ENCODE results near the gene GFRA4. TPM values are rescaled to one million over a fixed set of nuclear protein-coding genes. Genes with fewer than 3 reads are reported as not detected.

Gene GFRA4
- total and polyA plus RNA-seq, 2 experiments from 2014 or later: not detected

GRCh38 chr20:3652221-3652620 is 11.0 kb downstream of the GFRA4 start:
- H3K36me3 ChIP-seq: peaks cover 6% of the 10 kb centered on the region
- no peak for TF ChIP-seq CTCF (IDR thresholded peaks at IDR 0.05; ENCODE audit: low read depth, low read length)

GRCh38 chr20:3651204-3651962 is 11.8 kb downstream of the GFRA4 start:
- peaks cover 6% of the 10 kb centered on the region for H3K4me1 ChIP-seq (ENCODE audit: low read depth)
- peaks cover 6% of the 10 kb centered on the region for H3K36me3 ChIP-seq
- no peak overlapping the region for H3K27ac ChIP-seq
- no peak overlapping the region for H3K4me3 ChIP-seq
- no peaks in the 10 kb centered on the region for H3K9me3 ChIP-seq (ENCODE audit: low read depth)
- no peaks in the 10 kb centered on the region for H3K27me3 ChIP-seq
- no peak for DNase-seq (ENCODE audit: low read depth in 1 of 2, low spot score in 1 of 2)
- no peak for TF ChIP-seq CTCF (IDR thresholded peaks at IDR 0.05; ENCODE audit: low read depth, low read length)

More at GRCh38 chr20:3652221-3652620, 11.0 kb downstream of the GFRA4 start:
- no peaks in the 10 kb centered on the region for H3K9me3 ChIP-seq (ENCODE audit: low read depth)
- H3K27me3 ChIP-seq: no peaks in the 10 kb centered on the region
- H3K27ac ChIP-seq: no peak overlapping the region
- H3K4me3 ChIP-seq: no peak overlapping the region
- DNase-seq (ENCODE audit: low read depth in 1 of 2, low spot score in 1 of 2): no peak
- H3K4me1 ChIP-seq (ENCODE audit: low read depth): peaks cover 6% of the 10 kb centered on the region

- H3K4me1 ChIP-seq (ENCODE audit: low read depth): peaks cover 3% of the 10 kb centered on the region
- TF ChIP-seq CTCF (IDR thresholded peaks at IDR 0.05; ENCODE audit: low read depth, low read length): no peak
- H3K9me3 ChIP-seq (ENCODE audit: low read depth): no peaks in the 10 kb centered on the region
- H3K27ac ChIP-seq: no peak overlapping the region
- H3K27me3 ChIP-seq: no peaks in the 10 kb centered on the region
- peaks cover 14% of the 10 kb centered on the region for H3K36me3 ChIP-seq
- H3K4me3 ChIP-seq: no peak overlapping the region
- DNase-seq (ENCODE audit: low read depth in 1 of 2, low spot score in 1 of 2): no peak
Measured at GRCh38 chr20:3648951-3649350, 14.2 kb downstream of the GFRA4 start.

- Histone ChIP-seq H3K9me3 (ENCODE audit: low read depth) (no peaks in the 10 kb centered on the region), H3K27me3 (no peaks in the 10 kb centered on the region), H3K36me3 (peaks cover 20% of the 10 kb centered on the region), H3K4me3 (no peak overlapping the region), H3K4me1 (ENCODE audit: low read depth) (no peaks in the 10 kb centered on the region), H3K27ac (no peak overlapping the region)
- TF ChIP-seq CTCF (IDR thresholded peaks at IDR 0.05; ENCODE audit: low read depth, low read length): no peak
- DNase-seq (ENCODE audit: low read depth in 1 of 2, low spot score in 1 of 2): no peak
Measured at GRCh38 chr20:3647473-3647872, 15.7 kb downstream of the GFRA4 start.

GRCh38 chr20:3646651-3647050 is 16.5 kb downstream of the GFRA4 start:
- Histone ChIP-seq H3K36me3 (peaks cover 20% of the 10 kb centered on the region), H3K27me3 (no peaks in the 10 kb centered on the region), H3K9me3 (ENCODE audit: low read depth) (no peaks in the 10 kb centered on the region), H3K4me1 (ENCODE audit: low read depth) (no peaks in the 10 kb centered on the region), H3K4me3 (no peak overlapping the region), H3K27ac (no peak overlapping the region)
- TF ChIP-seq CTCF (IDR thresholded peaks at IDR 0.05; ENCODE audit: low read depth, low read length): no peak
- DNase-seq (ENCODE audit: low read depth in 1 of 2, low spot score in 1 of 2): no peak

Measured in cardiac muscle cell (in vitro differentiated cells and primary cell).